Measurements from ENCODE around the gene SCAF4. TPM values are rescaled to one million over a fixed set of nuclear protein-coding genes. Genes with fewer than 3 reads are reported as not detected.

The SCAF4 gene
- total RNA-seq, 2 experiments from 2014 or later = 25.9 to 87.3 TPM

- intact Hi-C loops (cut with micrococcal nuclease; ENCODE audit: unreplicated experiment) = no loop called here
- H3K79me2 ChIP-seq (ENCODE audit: insufficient read depth, low read depth, low read length) = no peaks in the 10 kb centered on the region
- H3K9me3 ChIP-seq (ENCODE audit: low read length) = no peaks in the 10 kb centered on the region; the same call in 1 of the 2 replicates
- no peaks in the 10 kb centered on the region for H4K20me1 ChIP-seq (ENCODE audit: insufficient read depth, low read length)
- no peaks in the 10 kb centered on the region for H3K36me3 ChIP-seq (ENCODE audit: insufficient read depth, low read length)
- H3K27ac ChIP-seq (ENCODE audit: low read depth, low read length, poor library complexity, severe bottlenecking) = no peak overlapping the region
- H3K4me3 ChIP-seq (ENCODE audit: low read depth, low read length, poor library complexity, severe bottlenecking) = no peak overlapping the region
- DNase-seq (ENCODE audit: low spot score) = no peak
- H2AFZ ChIP-seq (ENCODE audit: low read length) = no peak overlapping the region
- POLR2A ChIA-PET = no interaction called here
- H3K4me1 ChIP-seq (ENCODE audit: insufficient read depth, low read length, poor library complexity, severe bottlenecking) = no peaks in the 10 kb centered on the region
- no peaks in the 10 kb centered on the region for H3K9me2 ChIP-seq (ENCODE audit: insufficient read depth, low read length)
- no peak for TF ChIP-seq EZH2phosphoT487 (IDR thresholded peaks at IDR 0.05; ENCODE audit: borderline replicate concordance, low read depth, low read length)
- TF ChIP-seq CTCF (conservative IDR thresholded peaks at IDR 0.05; ENCODE audit: low read length) = no peak
- CTCF ChIA-PET (ENCODE audit: unreplicated experiment) = no interaction called here
- no TSS peak for BruUV-seq (replicated peaks)
- H3K4me2 ChIP-seq (ENCODE audit: low read length) = no peak overlapping the region
Observed at GRCh38 chr21:31760931-31761330, 29.0 kb upstream of the SCAF4 start.

DNA sequence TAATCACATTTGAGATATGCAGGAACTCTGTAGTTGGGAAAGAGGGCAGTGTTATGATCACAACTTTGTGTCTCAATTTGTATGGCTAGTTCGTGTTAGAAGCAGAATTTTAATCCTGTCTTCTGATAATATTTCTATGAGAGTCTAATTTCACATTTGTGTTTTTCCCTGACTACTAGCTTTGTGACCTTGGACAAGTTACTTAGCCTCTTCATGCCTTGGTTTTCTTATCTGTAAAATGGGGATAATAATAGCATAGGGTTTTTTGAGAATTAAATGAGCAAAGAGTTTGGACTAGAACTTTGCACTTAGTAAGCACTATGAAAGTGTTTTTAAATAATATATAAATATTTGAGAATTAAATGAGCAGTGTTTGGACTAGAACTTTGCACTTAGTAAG, 24.9 kb upstream of the SCAF4 start:
- no peaks in the 10 kb centered on the region for H3K4me1 ChIP-seq (ENCODE audit: insufficient read depth, low read length, poor library complexity, severe bottlenecking)
- no peak overlapping the region for H3K27ac ChIP-seq (ENCODE audit: low read depth, low read length, poor library complexity, severe bottlenecking)
- no peaks in the 10 kb centered on the region for H4K20me1 ChIP-seq (ENCODE audit: insufficient read depth, low read length)
- TF ChIP-seq EZH2phosphoT487 (IDR thresholded peaks at IDR 0.05; ENCODE audit: borderline replicate concordance, low read depth, low read length) (no peak), CTCF (conservative IDR thresholded peaks at IDR 0.05; ENCODE audit: low read length) (no peak)
- no TSS peak for BruUV-seq (replicated peaks)
- H3K9me3 ChIP-seq (ENCODE audit: low read length) = no peaks in the 10 kb centered on the region
- no peak overlapping the region for H3K4me3 ChIP-seq (ENCODE audit: low read depth, low read length, poor library complexity, severe bottlenecking)
- no peak overlapping the region for H2AFZ ChIP-seq (ENCODE audit: low read length)
- CTCF ChIA-PET (ENCODE audit: unreplicated experiment) = no interaction called here
- POLR2A ChIA-PET = interaction anchor here (0.7 to 2.1 kb wide), 2 partner anchors 12 to 16 kb away, joined by 4 to 8 read pairs; no protein-coding TSS in a partner anchor
- intact Hi-C loops (cut with micrococcal nuclease; ENCODE audit: unreplicated experiment) = no loop called here
- H3K36me3 ChIP-seq (ENCODE audit: insufficient read depth, low read length) = no peaks in the 10 kb centered on the region
- H3K79me2 ChIP-seq (ENCODE audit: insufficient read depth, low read depth, low read length) = no peaks in the 10 kb centered on the region
- H3K4me2 ChIP-seq (ENCODE audit: low read length) = no peak overlapping the region
- no peak for DNase-seq (ENCODE audit: low spot score)
- no peaks in the 10 kb centered on the region for H3K9me2 ChIP-seq (ENCODE audit: insufficient read depth, low read length)

DNA sequence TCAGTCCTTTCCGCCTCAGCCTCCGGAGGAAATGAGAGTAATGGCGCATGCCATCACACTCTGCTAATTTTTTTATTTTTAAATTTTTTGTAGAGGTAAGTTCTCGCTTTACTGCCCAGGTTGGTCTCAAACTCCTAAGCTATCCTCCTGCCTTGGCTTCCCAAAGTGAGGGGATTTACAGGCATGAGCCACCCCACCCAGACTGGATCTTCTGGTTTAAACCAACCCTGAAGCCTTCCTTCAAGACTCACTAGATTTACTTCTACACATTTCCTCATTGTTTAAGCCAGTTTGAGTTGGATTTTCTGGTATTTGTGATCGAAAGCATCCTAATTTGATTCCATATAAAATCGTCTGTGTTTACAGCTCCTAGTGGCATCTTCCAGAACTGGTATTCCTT, 23.1 kb upstream of the SCAF4 start:
- ChIA-PET POLR2A (interaction anchor here (0.7 to 1.8 kb wide), 2 partner anchors 17 to 266 kb away, joined by 3 to 7 read pairs; no protein-coding TSS in a partner anchor), CTCF (ENCODE audit: unreplicated experiment) (interaction anchor here (1.0 kb wide), 1 partner anchor 13 kb away, joined by 3 read pairs; no protein-coding TSS in a partner anchor)
- BruUV-seq (replicated peaks) = no TSS peak
- no peaks in the 10 kb centered on the region for H3K36me3 ChIP-seq (ENCODE audit: insufficient read depth, low read length)
- no peak for DNase-seq (ENCODE audit: low spot score)
- no peaks in the 10 kb centered on the region for H4K20me1 ChIP-seq (ENCODE audit: insufficient read depth, low read length)
- TF ChIP-seq CTCF (conservative IDR thresholded peaks at IDR 0.05; ENCODE audit: low read length) (no peak), EZH2phosphoT487 (IDR thresholded peaks at IDR 0.05; ENCODE audit: borderline replicate concordance, low read depth, low read length) (no peak)
- no peaks in the 10 kb centered on the region for H3K79me2 ChIP-seq (ENCODE audit: insufficient read depth, low read depth, low read length)
- H3K4me3 ChIP-seq (ENCODE audit: low read depth, low read length, poor library complexity, severe bottlenecking) = no peak overlapping the region
- no peaks in the 10 kb centered on the region for H3K9me2 ChIP-seq (ENCODE audit: insufficient read depth, low read length)
- H2AFZ ChIP-seq (ENCODE audit: low read length) = no peak overlapping the region
- no peak overlapping the region for H3K27ac ChIP-seq (ENCODE audit: low read depth, low read length, poor library complexity, severe bottlenecking)
- H3K4me1 ChIP-seq (ENCODE audit: insufficient read depth, low read length, poor library complexity, severe bottlenecking) = no peaks in the 10 kb centered on the region
- no peaks in the 10 kb centered on the region for H3K9me3 ChIP-seq (ENCODE audit: low read length)
- intact Hi-C loops (cut with micrococcal nuclease; ENCODE audit: unreplicated experiment) = no loop called here
- no peak overlapping the region for H3K4me2 ChIP-seq (ENCODE audit: low read length)
